HG03196 (cell line): ENCODE measurements around the gene TET2.

ENCODE experiments used
- ATAC-seq: cut with Tn5 transposase; IDR thresholded peaks from one replicate; pipeline ENCODE4 v1.9.1; 2021; ENCODE audit not compliant: unreplicated experiment

TET2 gene

GRCh38 chr4:105140684-105141490, 5.8 kb upstream of the TET2 start:
- no peak for ATAC-seq

- ATAC-seq, result peak; percentile 1
Observed at GRCh38 chr4:105145156-105145902, 1.3 kb upstream of the TET2 start.

- ATAC-seq, result peak; percentile 28
Observed at GRCh38 chr4:105145903-105146275, 787 bp upstream of the TET2 start.

- ATAC-seq, result peak; percentile 11
Observed at GRCh38 chr4:105147016-105147552, 408 bp downstream of the TET2 start.

DNA sequence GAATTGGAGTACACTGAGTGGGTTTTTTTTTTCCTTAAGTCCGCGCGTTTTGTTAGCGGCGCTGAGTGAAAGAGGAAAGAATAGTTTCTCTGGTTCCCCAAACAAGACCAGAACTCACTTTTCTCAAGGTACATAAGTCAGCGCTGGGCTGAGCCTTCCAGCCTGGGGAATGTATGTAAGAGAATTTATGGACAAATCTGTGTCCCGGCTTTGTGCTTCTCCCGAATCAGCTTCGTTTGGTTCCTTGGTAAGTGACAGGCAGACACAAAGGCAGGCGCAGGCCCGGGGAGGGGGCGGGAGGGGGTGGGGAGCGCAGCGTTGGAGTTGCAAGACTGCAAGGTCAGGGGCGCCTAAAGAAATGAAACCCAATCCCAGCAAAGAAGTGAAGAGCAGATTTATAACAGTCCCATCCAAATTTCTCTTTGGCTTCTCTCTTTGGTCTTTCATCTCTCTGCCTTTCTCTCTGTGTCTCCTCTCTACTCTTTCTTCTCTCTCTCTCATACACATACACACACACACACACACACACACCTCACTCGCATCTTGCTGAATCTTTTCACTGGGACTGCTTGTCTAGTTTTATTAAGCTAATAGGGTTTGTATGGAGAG, 981 bp downstream of the TET2 start:
- no peak for ATAC-seq

DNA sequence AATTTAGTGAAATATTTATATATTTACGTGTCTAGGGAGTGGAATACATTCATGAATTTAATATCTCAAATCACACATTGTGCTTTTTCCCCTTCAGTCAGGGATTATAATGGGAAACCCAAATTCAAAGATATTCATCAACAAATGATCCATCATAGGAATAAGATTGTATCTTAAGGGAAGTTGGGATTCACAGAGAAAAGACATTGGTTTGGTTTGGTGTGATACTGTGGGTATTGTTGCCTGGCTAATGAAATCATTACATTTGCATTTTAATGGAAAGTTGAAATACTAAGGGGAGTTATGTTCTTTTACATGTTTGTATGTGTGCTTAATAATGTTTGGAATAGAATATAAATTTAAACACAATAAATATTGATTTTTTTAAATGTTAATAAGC, 1.7 kb downstream of the TET2 start:
- no peak for ATAC-seq

- no peak for ATAC-seq
Observed at GRCh38 chr4:105148776-105149175, 2.1 kb downstream of the TET2 start.

GRCh38 chr4:105149771-105150170, 3.1 kb downstream of the TET2 start:
- ATAC-seq, result no peak

GRCh38 chr4:105150503-105150902, 3.8 kb downstream of the TET2 start:
- ATAC-seq, result no peak

GRCh38 chr4:105153749-105154148, 7.1 kb downstream of the TET2 start:
- ATAC-seq, result no peak

- ATAC-seq, result no peak
Observed at GRCh38 chr4:105154576-105154975, 7.9 kb downstream of the TET2 start.

- ATAC-seq, result no peak
Observed at GRCh38 chr4:105155426-105155825, 8.8 kb downstream of the TET2 start.

GRCh38 chr4:105158837-105159236, 12.2 kb downstream of the TET2 start:
- ATAC-seq, result no peak

DNA sequence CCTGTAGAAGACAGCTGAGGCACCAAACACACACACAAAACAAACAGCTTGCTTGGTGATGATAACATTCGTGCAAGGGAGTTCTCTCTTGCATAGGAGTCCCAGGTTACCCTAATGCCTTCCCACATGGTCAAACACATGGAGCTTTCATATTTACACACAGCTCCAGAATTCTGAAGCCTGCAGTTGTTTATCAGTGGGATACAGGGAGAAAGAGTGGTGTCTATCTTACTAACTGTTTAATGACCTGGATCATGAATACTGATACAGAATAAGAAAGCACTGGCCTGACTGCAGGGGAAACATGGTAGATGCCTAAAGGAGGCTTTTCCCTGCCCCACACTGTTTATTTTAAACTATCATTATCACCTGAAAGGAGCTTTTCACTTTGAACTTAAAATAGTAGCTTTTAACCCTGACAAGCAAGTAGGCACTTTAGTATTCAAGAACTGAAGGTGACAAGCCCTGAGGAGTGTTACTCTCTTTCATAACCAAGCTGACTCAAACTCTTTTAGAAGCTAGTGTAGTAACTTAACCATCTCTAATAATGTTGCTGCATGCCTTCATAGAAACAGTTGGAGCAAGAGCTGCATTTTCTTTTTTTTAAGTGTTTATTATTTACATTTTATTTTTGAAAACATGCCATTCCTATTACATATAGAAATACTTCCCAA, 15.6 kb downstream of the TET2 start:
- ATAC-seq, result no peak

DNA sequence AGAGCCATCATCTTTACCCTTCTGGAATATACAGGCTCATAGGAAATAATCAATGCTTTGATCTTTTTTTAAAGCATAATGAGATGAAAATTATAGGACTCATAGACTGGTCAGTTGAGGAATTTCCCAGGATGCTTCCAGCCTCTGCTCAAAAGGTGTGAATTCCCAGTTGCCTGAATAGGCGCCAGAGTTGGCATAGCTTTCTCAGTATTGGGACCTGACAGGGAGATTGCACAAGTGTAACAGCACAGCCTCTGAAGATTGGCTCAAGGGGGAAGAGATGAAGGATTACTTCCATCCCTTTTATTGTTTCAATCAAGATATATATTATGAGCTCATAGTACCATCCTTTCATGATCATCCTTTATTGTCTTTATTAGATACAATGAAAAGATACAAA, 17.9 kb downstream of the TET2 start:
- no peak for ATAC-seq

DNA sequence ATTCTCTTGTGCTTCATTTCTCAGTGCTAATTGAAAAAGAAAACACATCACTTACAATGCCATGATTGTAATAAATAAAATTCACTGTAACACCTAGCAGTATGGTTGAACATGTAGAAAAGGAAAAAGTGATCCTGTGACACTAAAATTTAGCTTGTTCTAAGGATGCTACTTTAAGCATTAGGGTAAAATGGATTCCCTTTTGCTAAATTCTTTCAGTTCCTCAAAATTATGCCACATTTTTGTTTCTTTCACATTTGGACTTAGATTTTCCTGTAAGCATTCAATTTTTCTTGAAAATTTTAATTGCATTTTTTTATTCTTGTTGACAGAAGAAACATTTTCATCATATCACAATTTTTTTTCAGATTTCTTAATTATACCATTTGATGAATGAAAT, 19.4 kb downstream of the TET2 start:
- no peak for ATAC-seq

GRCh38 chr4:105170711-105171110, 24.0 kb downstream of the TET2 start:
- ATAC-seq, result no peak

- ATAC-seq, result no peak
Observed at GRCh38 chr4:105171912-105172311, 25.2 kb downstream of the TET2 start.

DNA sequence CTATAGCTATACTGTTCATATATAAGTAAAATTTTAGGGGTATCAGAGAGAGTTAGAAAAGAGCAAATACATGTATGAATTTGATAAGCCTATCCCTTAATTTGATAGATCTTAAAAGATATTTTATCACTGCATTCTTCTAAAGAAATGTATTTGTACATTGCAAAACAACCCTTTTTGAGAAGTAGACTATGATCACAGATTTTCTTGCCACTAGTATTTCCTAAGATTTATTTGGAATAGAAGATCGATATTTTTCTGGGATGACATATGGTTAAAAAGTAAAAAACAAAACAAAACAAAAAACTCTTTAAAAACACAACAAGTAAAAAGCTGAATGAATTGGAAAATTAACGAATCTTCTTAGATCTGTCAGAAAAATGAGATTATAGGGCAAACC, 27.4 kb downstream of the TET2 start:
- no peak for ATAC-seq

GRCh38 chr4:105179539-105180401, 33.1 kb downstream of the TET2 start:
- peak; percentile 65 for ATAC-seq
